PFSK-1 (cell line): ENCODE measurements around the gene SCARF1.

Experiments used
- FOXP2 ChIP-seq: optimal IDR thresholded peaks from 2 replicates; pipeline ENCODE3; 2011; ENCODE audit warnings: borderline replicate concordance, control low read depth, inconsistent platforms; ENCODE audit not compliant: insufficient read depth; ENCODE audit errors: extremely low read length, extremely low read depth
- POLR2AphosphoS5 ChIP-seq: IDR thresholded peaks from 2 replicates; pipeline ENCODE4 v1.6.1; 2012; ENCODE audit warnings: low read depth, mild to moderate bottlenecking, control low read depth, low read length, moderate library complexity
- SIN3A ChIP-seq: IDR thresholded peaks from 2 replicates; pipeline ENCODE4 v1.6.1; 2012; ENCODE audit warnings: mild to moderate bottlenecking, low read length, moderate library complexity, borderline replicate concordance; ENCODE audit not compliant: insufficient read depth
- TAF1 ChIP-seq: IDR thresholded peaks from 2 replicates; pipeline ENCODE4 v1.6.1; 2012; ENCODE audit warnings: low read length, control low read depth, borderline replicate concordance; ENCODE audit not compliant: insufficient read depth
- TF ChIP-seq, protein P1 (sequence below), 2 experiments: IDR thresholded peaks; 2 replicates each; pipeline versions ENCODE4 v1.6.1 to v1.8.0; 2011 to 2012; ENCODE audit warnings: low read depth in 2 of 2, low read length in 2 of 2, control low read depth in 1 of 2, inconsistent platforms in 1 of 2, mild to moderate bottlenecking in 1 of 2, moderate library complexity in 1 of 2; ENCODE audit not compliant: insufficient read depth in 1 of 2

SCARF1 gene

DNA sequence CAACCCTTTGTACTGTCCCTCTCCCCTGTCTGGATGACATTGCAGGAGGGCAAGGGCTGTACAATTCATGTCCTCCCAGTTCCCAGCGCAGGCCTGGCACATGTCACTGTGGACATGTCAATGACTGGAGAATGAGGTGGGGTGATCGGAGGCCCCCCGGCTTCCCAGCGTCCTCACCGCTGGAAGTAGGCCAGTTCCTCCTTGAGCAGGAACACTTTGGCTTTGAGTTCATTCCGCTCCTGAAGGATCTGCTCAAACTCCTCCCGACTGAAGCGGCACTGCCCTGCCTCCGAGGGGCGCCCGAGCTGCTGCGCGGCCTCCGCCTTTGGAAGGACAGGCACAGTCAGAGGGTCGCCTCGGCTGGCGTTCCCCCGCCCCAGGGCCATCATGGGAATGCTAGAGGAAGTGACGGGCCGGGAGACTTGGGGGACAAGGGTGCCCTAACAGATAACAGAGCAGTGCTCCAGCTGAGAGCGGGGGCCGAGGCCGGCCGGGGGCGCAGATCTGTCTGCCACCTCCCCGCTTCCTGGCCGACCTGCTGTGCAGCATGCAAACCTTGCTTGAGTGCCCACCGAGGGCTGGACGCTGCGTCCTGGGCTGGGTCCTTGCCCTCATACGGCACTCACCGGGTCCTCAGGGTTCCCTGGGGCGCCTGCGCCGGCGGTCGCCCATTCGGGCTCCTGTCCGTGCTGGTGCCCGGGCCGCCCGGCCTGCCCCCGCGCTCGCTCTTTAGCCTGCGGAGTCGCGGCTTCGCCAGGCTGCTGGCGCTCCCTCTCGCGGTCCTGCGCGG is 2.8 kb upstream of the SCARF1 start:
- TF ChIP-seq, protein P1, sequence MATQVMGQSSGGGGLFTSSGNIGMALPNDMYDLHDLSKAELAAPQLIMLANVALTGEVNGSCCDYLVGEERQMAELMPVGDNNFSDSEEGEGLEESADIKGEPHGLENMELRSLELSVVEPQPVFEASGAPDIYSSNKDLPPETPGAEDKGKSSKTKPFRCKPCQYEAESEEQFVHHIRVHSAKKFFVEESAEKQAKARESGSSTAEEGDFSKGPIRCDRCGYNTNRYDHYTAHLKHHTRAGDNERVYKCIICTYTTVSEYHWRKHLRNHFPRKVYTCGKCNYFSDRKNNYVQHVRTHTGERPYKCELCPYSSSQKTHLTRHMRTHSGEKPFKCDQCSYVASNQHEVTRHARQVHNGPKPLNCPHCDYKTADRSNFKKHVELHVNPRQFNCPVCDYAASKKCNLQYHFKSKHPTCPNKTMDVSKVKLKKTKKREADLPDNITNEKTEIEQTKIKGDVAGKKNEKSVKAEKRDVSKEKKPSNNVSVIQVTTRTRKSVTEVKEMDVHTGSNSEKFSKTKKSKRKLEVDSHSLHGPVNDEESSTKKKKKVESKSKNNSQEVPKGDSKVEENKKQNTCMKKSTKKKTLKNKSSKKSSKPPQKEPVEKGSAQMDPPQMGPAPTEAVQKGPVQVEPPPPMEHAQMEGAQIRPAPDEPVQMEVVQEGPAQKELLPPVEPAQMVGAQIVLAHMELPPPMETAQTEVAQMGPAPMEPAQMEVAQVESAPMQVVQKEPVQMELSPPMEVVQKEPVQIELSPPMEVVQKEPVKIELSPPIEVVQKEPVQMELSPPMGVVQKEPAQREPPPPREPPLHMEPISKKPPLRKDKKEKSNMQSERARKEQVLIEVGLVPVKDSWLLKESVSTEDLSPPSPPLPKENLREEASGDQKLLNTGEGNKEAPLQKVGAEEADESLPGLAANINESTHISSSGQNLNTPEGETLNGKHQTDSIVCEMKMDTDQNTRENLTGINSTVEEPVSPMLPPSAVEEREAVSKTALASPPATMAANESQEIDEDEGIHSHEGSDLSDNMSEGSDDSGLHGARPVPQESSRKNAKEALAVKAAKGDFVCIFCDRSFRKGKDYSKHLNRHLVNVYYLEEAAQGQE (IDR thresholded peaks at IDR 0.05; ENCODE audit: insufficient read depth in 1 of 2, low read depth in 2 of 2, low read length in 2 of 2): 0 out of 4 replicates have a peak, but pooled peaks of 1 of the 2 experiments have one; percentile 16
- TF ChIP-seq TAF1 (no peak), SIN3A (no peak), POLR2AphosphoS5 (no peak), FOXP2 (no peak)

- TF ChIP-seq FOXP2 (no peak), TAF1 (no peak)
- TF ChIP-seq, protein P1 (IDR thresholded peaks at IDR 0.05; ENCODE audit: insufficient read depth in 1 of 2, low read depth in 2 of 2, low read length in 2 of 2): 0 out of 4 replicates have a peak, but pooled peaks of 1 of the 2 experiments have one; percentile 1
Observed at GRCh38 chr17:1647802-1648171, 2.3 kb upstream of the SCARF1 start.

- no peak for TF ChIP-seq POLR2AphosphoS5
- TF ChIP-seq SIN3A: no peak
- TF ChIP-seq, protein P1 (IDR thresholded peaks at IDR 0.05; ENCODE audit: insufficient read depth in 1 of 2, low read depth in 2 of 2, low read length in 2 of 2): no peak
- TF ChIP-seq TAF1: no peak
- TF ChIP-seq FOXP2: no peak
Observed at GRCh38 chr17:1646199-1646875, 805 bp upstream of the SCARF1 start.

DNA sequence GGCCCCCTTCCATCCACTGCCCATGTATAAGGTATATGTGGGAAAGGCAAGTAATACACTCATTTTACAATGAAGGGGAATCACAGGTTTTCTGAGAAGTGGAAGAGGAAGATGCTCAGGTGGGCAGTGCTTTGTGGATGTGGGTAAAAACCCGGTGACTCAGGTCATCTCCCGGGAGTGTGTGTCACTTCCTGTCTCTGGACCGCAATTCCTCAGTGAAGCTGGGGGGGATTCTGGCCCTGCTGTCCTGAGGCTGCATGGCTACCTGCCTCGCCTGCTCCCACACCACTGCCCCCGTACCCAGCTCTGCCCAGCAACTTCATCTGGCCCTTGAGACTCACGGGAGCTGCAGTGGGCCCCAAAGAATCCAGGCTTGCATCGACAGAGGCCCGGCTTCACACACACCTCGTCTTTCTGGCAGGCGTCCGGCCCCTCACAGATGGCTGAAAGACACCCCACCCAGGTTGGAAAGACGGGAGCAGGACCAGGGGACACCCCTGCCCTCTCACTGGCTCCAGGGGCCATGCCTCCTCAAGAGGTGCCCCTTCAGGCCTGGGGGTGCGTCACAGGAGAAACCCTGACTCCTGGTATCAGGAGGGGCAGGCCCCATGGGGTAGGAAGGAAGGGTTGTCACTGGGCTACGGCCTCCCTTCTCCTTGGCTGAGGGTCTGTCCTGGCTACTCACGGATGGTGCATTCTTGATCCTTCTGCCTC is 882 bp downstream of the SCARF1 start:
- TF ChIP-seq SIN3A: no peak
- no peak for TF ChIP-seq POLR2AphosphoS5
- TF ChIP-seq FOXP2: no peak
- TF ChIP-seq, protein P1 (IDR thresholded peaks at IDR 0.05; ENCODE audit: insufficient read depth in 1 of 2, low read depth in 2 of 2, low read length in 2 of 2): no peak
- no peak for TF ChIP-seq TAF1
